Measurements from ENCODE around the gene TBC1D3B. TPM values are rescaled to one million over a fixed set of nuclear protein-coding genes. Genes with fewer than 3 reads are reported as not detected.
"Not testable (repeated sequence)": the region's sequence is repeated elsewhere in the genome, so short reads cannot be mapped to it uniquely, and the experiment has no call there.

Gene TBC1D3B
- total and polyA plus RNA-seq, 10 of the 15 experiments (the other 5 are each of a cell fraction or from before 2014, with no cell fraction given), result 0.67 to 8.5 (median 1.7) TPM; not detected in 2

DNA sequence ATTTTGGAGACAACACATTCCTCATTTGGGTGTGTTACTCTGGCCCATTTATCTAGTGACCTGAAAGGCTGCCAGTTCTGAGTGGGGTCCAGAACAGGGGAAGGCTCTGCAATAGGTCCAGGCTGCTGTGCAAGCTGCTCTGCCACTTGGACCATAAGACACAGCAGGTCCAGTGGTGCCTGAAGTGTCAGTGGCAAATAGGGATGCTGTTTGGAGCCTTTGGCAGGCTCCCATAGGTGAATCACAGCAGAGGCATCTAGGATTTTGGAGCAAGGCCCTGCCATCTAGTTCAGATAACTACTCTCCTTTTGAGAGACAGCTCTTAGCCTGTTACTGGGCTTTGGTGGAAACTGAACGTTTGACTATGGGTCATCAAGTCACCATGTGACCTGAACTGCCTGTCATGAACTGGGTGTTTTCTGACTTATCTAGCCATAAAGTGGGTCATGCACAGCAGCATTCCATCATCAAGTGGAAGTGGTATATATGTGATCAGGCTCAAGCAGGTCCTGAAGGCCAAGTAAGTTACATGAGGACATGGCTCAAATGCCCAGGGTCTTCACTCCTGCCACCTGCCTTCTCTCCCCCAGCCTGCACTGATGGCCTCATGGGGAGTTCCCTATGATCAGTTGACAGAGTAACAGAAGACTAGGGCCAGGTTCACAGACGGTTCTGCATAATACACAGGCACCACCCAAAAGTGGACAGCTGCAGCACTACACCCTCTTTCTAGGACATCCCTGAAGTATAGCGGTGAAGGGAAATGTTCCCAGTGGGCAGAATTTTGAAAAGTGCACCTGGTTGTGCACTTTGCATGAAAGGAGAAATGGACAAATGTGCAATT, 44.5 kb upstream of the TBC1D3B start:
- H3K9ac ChIP-seq (ENCODE audit: control insufficient read depth, insufficient read depth, low read length); H3K27me3 ChIP-seq (replicated peaks in 1 of 2; ENCODE audit: control insufficient read depth in 2 of 2, insufficient read depth in 2 of 2, low read length in 1 of 2); H3K4me2 ChIP-seq (ENCODE audit: control insufficient read depth, insufficient read depth); H3K9me3 ChIP-seq (replicated peaks; ENCODE audit: control insufficient read depth, insufficient read depth, low read length); H3K79me2 ChIP-seq (ENCODE audit: control insufficient read depth, insufficient read depth, low read length); SMC1A ChIA-PET (ENCODE audit: uncharacterized antibody, unreplicated experiment); in situ Hi-C loops (cut with MboI); RAD21 ChIA-PET (ENCODE audit: unreplicated experiment); CTCF ChIA-PET; FAIRE-seq; H3K4me1 ChIP-seq (ENCODE audit: control insufficient read depth, insufficient read depth, low read length); BruUV-seq (replicated peaks); H3K4me3 ChIP-seq; H3K36me3 ChIP-seq (ENCODE audit: control insufficient read depth in 2 of 2, insufficient read depth in 2 of 2, low read length in 1 of 2); H2AFZ ChIP-seq (ENCODE audit: control insufficient read depth, low read depth, low read length); intact Hi-C loops (cut with micrococcal nuclease; ENCODE audit: unreplicated experiment); ATAC-seq; H3K27ac ChIP-seq (ENCODE audit: control insufficient read depth, insufficient read depth); H4K20me1 ChIP-seq (ENCODE audit: control insufficient read depth, insufficient read depth); POLR2A ChIA-PET; DNase-seq (ENCODE audit: low read depth, low spot score): not testable (repeated sequence)
- 29% methylated on average over 3 of the region's 3 CpGs for WGBS (ENCODE audit: insufficient coverage, insufficient replicate concordance, low lambda C conversion rate, missing lambda C conversion rate)

DNA sequence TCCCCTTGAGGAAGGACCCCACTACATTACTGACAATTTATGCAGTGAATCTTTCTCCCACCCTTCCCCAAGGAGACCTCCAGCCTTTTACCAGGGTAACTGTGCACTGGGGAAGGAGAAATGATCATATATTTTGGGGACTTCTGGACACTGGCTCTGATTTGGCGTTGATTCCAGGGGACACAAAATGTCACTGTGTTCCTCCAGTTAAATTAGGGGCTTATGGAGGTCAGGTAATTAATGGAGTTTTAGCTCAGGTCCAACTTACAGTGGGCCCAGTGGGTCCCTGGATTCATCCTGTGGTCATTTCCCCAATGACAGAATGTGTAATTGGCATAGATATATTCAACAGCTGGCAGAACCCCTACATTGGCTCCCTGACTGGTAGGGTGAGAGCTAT, 43.1 kb upstream of the TBC1D3B start:
- H3K4me3 ChIP-seq; H4K20me1 ChIP-seq (ENCODE audit: control insufficient read depth, insufficient read depth); H3K4me1 ChIP-seq (ENCODE audit: control insufficient read depth, insufficient read depth, low read length); DNase-seq (ENCODE audit: low read depth, low spot score); ATAC-seq; POLR2A ChIA-PET; BruUV-seq (replicated peaks); H3K9me3 ChIP-seq (replicated peaks; ENCODE audit: control insufficient read depth, insufficient read depth, low read length); intact Hi-C loops (cut with micrococcal nuclease; ENCODE audit: unreplicated experiment); H3K36me3 ChIP-seq (ENCODE audit: control insufficient read depth in 2 of 2, insufficient read depth in 2 of 2, low read length in 1 of 2); H3K27ac ChIP-seq (ENCODE audit: control insufficient read depth, insufficient read depth); H3K27me3 ChIP-seq (replicated peaks in 1 of 2; ENCODE audit: control insufficient read depth in 2 of 2, insufficient read depth in 2 of 2, low read length in 1 of 2); H3K9ac ChIP-seq (ENCODE audit: control insufficient read depth, insufficient read depth, low read length); H3K4me2 ChIP-seq (ENCODE audit: control insufficient read depth, insufficient read depth); CTCF ChIA-PET; in situ Hi-C loops (cut with MboI); RAD21 ChIA-PET (ENCODE audit: unreplicated experiment); FAIRE-seq; H2AFZ ChIP-seq (ENCODE audit: control insufficient read depth, low read depth, low read length); SMC1A ChIA-PET (ENCODE audit: uncharacterized antibody, unreplicated experiment); H3K79me2 ChIP-seq (ENCODE audit: control insufficient read depth, insufficient read depth, low read length): not testable (repeated sequence)
- WGBS (ENCODE audit: insufficient coverage, insufficient replicate concordance, low lambda C conversion rate, missing lambda C conversion rate), result 100% methylated on average over 1 of the region's 1 CpG

DNA sequence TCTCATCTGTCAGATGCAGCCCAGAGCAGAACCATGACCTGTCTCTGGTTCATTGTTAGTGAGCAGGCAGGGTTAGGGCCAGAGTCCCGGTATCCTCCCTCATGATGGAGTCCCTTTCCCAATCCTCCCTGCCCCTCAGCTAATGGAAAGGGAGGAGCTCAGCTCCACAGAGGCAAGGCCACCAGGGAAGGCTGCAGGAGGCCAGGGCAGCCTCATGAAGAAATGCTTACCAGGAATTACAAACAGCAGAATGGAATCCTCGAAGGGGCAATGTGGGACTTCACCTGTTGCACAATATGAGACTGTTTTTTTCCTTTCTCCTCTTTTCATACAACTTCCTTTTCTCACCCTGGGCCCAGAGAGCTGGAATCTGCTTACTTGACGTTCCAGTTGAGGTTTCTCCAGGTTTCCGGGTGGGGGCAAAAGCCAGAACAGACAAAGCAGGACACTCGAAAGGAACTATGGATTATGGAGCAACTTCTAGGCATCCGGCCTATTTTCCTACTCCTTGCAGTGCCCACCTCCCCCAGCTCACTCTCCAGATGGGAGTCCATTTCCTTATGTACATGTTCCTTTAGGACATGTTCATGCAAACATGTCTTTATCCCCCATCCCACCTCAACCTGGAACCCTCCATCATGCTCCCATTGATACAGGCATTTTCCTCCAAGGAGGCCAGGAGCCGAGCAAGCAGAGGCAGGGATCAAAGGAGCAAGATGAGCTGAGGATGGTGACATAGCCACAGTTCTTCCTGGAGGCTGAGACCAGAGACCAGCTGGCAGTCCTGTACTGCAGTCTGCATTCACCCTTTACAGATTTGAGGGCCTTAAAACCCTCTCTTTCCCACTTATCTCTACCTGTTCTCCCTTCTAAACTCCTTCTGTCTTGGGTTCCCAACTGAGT, 39.2 kb upstream of the TBC1D3B start:
- intact Hi-C loops (cut with micrococcal nuclease; ENCODE audit: unreplicated experiment); in situ Hi-C loops (cut with MboI); RAD21 ChIA-PET (ENCODE audit: unreplicated experiment); H3K9ac ChIP-seq (ENCODE audit: control insufficient read depth, insufficient read depth, low read length); H3K9me3 ChIP-seq (replicated peaks; ENCODE audit: control insufficient read depth, insufficient read depth, low read length); H4K20me1 ChIP-seq (ENCODE audit: control insufficient read depth, insufficient read depth); BruUV-seq (replicated peaks); H3K36me3 ChIP-seq (ENCODE audit: control insufficient read depth in 2 of 2, insufficient read depth in 2 of 2, low read length in 1 of 2); CTCF ChIA-PET; H3K79me2 ChIP-seq (ENCODE audit: control insufficient read depth, insufficient read depth, low read length); H3K4me3 ChIP-seq; H3K27ac ChIP-seq (ENCODE audit: control insufficient read depth, insufficient read depth); H2AFZ ChIP-seq (ENCODE audit: control insufficient read depth, low read depth, low read length); FAIRE-seq; H3K27me3 ChIP-seq (replicated peaks in 1 of 2; ENCODE audit: control insufficient read depth in 2 of 2, insufficient read depth in 2 of 2, low read length in 1 of 2); DNase-seq (ENCODE audit: low read depth, low spot score); POLR2A ChIA-PET; ATAC-seq; H3K4me1 ChIP-seq (ENCODE audit: control insufficient read depth, insufficient read depth, low read length); SMC1A ChIA-PET (ENCODE audit: uncharacterized antibody, unreplicated experiment); H3K4me2 ChIP-seq (ENCODE audit: control insufficient read depth, insufficient read depth): not testable (repeated sequence)
- 64% methylated on average over 5 of the region's 7 CpGs for WGBS (ENCODE audit: insufficient coverage, insufficient replicate concordance, low lambda C conversion rate, missing lambda C conversion rate)
